Measurements from ENCODE around the gene MT1B.

MT1B gene

DNA sequence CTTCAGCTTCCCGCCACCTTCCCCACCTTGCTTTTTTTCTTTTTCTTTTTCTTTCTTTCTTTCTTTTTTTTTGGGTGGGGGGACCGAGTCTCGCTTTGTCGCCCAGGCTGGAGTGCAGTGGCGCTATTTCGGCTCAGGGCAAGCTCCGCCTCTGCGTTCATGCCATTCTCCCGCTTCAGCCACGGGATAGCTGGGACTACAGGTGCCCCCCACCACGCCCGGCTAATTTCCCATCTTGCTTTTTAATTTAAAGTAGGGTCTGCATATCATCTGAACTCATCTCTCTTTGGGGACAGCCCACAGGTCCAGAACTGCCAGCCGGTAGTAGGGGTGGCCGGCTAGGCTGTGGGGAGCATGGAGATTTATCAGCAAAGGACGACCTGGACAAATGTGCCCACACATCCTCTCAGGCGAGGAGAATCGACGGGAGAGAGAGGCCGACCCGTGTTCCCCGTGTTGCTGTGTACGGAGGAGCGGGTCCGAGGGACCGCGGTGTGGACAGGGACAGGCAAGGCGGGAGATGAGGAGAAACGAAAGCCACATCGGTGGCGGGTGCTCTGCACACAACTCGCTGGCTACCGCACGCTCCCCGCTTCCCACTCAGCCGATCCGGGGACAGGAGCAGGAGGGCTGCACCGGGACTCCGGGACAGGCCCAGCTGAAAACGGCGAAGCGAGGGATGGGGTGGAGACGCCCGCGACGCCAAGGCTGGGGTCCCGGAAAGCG lies 16.8 kb upstream of the MT1B start:
- H3K4me3 ChIP-seq (ENCODE audit: low read depth, low read length), result peak overlapping the region; percentile 27
- no peak for DNase-seq (ENCODE audit: low read depth)

DNA sequence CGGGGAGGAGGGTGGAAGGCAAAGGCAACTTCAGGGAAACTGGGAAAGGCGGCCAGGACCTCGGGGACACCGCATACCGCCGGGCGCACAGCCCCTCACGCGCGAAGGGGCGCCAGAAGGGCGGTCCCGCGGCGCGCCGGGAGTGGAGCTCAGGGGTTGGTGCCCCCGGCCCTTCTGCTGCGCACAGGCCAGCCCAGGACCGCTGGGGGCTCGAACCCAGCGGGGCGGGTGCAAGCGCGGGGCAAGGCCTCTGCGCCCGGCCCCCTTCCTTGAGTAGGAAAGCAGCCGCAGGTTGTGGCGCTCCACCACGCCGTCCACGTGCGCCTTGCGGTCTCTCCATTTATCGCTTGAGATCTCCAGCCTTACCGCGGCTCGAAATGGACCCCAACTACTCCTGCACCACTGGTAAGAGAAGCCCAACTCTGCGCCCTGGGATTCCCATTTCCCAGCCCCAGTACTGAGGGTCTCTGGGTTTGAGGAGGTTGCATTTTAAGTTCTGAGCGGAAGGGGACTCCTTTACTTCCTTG lies 16.2 kb upstream of the MT1B start:
- DNase-seq (ENCODE audit: low read depth), result no peak
- H3K4me3 ChIP-seq (ENCODE audit: low read depth, low read length), result peak overlapping the region; percentile 27

DNA sequence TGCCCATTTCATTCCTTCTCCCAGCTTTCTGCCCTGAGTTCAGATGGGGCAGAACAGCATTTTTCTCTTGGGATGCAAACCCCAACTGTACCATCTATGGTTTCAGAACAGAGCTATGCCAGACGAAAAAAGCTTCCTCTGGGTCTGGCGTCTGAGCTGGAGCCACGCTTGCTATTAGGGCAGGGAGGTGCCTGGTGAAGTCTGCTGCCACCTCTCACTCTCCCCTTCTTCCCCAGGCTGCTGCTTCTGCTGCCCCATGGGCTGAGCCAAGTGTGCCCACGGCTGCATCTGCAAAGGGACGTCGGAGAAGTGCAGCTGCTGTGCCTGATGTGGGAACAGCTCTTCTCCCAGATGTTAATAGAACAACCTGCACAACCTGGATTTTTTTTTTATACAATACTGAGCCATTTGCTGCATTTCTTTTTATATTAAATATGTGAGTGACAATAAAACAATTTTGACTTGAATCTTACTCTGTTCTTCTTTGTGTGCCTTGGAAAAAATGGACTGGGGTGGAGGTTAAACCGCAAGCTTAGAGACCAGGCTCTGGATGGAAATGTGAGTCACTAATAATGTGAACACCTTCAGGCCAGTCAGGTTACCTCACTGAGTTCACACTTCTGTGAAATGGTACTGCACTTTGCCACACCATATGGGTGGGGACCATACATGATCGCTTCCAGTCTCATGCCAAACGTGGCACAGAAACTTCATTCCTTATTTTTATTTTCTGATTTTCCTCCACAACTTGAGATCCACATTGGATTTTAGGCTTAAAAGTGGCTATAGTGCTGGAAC lies 14.9 kb upstream of the MT1B start:
- H3K4me3 ChIP-seq (ENCODE audit: low read depth, low read length), result no peak overlapping the region
- DNase-seq (ENCODE audit: low read depth), result no peak

DNA sequence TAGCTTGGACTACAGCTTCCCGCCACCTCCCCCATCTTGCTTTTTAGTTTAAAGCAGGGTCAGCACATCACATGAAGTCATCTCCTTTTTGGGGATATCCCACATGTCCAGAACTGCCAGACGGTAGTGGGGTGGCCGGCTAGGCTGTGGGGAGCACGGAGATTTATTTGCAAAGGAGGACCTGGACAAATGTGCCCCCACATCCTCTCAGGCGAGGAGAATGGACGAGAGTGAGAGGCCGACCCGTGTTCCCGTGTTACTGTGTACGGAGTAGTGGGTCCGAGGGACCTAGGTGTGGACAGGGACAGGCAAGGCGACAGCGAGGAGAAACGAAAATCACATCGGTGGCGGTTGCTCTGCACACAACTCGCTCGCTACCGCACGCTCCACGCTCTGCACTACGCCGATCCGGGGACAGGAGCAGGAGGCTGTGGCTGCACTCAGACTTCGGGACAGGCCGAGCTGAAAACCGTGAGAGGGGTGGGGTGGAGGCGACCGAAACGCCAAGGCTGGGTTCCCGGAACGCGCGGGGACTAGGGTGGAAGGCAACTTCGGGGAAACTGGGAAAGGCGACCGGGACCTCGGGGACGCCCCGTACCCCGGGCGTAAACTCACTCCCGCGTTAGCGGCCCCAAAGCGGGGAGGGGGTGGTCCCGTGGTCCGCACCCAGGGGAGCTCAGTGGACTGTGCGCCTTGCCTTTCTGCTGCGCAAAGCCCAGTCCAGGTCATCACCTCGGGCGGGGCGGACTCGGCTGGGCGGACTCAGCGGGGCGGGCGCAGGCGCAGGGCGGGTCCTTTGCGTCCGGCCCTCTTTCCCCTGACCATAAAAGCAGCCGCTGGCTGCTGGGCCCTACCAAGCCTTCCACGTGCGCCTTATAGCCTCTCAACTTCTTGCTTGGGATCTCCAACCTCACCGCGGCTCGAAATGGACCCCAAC lies 13.6 kb upstream of the MT1B start, which contains the start of gene MT1A:
Gene MT1A (plus strand): TSS at position 853 of the 937 bp plus-strand sequence. CDS start 73 bp downstream, at position 926.
- peak within 1 kb of the TSS; percentile 55 for H3K4me3 ChIP-seq (ENCODE audit: low read depth, low read length)
- DNase-seq (ENCODE audit: low read depth), result no peak

DNA sequence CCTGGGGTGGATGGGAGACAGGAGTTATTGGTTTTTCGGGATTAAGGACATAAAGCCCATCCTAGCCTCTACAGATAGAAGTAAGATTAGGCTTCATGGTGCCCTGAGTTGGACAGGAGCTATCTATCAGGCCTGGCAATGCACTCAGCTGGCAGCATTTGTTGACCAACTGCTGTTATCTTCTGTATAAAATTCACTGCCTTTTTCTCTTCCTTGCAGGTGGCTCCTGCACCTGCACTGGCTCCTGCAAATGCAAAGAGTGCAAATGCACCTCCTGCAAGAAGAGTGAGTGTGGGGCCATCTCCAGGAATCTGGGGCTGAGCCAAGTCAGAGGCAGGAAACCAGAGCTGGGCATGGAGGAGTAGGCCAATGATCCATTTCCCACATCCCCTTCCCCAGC lies 12.6 kb upstream of the MT1B start:
- DNase-seq (ENCODE audit: low read depth), result no peak
- no peak overlapping the region for H3K4me3 ChIP-seq (ENCODE audit: low read depth, low read length)

DNA sequence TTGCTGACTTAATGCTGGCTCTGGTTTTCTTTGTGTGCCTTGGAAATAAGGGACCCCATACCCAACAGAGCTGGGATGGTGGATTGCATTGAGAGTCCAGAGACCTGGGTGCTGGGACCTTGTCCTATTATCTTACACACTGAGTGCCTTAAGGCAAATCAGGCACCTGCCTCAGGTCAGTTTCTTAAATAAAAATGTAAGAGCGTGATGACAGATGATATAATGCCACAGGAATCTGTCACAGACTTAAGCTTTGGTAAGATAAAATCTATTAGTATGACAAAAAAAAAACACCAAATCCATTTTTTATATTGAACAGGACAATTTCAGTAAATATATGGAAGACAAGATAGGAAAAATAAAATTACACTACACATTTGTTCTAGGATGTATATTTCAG lies 11.6 kb upstream of the MT1B start:
- no peak for DNase-seq (ENCODE audit: low read depth)
- no peak overlapping the region for H3K4me3 ChIP-seq (ENCODE audit: low read depth, low read length)

DNA sequence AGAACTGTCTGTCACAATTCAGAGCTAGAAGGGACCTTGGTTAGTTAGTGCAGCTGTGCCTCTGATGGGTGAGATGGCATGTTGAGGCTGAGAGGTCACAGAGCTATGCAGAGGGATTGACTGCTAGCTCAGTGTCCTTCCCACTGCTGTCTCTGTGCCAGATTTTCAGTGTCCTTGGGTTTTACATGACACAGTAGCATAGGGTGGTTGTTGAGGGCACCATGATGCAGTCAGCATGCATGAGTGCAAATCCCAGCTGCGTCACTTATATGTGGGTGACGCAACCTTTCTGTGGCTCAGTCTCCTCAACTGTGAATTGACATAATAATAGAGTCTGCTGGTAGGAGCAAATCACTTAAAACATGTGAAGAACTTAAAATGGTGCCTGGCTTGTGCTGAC lies 10.5 kb upstream of the MT1B start:
- no peak overlapping the region for H3K4me3 ChIP-seq (ENCODE audit: low read depth, low read length)
- no peak for DNase-seq (ENCODE audit: low read depth)

DNA sequence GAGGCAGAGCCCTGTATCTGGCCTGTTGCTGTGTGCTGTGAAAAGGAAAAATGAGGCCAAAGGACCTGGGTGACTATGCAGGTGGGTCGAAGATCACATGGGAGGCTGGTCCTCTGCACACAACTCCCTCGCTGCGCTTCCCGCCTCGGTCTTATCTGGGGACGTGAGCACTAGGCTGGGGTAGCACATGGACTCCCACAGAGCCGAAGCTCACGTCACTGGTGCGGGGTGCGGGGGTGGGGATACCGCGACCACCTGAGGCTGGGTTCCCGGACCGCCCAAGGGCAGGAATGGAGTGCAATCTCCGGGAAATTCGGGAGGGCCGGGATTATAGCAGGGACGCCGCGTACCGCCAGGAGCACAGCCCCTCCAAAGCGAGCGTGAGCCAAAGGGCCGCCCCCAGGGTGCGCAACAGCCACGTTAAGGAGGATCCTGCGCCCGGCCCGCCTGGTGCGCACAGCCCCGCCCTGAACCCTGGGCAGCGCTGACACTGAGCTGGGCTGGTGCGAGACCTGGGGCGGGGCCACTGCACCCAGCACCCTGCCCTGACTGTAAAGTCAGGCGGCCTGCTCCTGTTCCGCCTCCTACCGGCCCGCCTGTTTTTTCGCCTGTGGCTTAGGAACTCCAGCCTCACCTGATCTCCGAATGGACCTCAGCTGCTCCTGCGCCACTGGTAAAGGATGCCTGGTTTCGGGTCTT lies 8.5 kb upstream of the MT1B start:
- DNase-seq (ENCODE audit: low read depth), result no peak
- peak overlapping the region; percentile 22 for H3K4me3 ChIP-seq (ENCODE audit: low read depth, low read length)

DNA sequence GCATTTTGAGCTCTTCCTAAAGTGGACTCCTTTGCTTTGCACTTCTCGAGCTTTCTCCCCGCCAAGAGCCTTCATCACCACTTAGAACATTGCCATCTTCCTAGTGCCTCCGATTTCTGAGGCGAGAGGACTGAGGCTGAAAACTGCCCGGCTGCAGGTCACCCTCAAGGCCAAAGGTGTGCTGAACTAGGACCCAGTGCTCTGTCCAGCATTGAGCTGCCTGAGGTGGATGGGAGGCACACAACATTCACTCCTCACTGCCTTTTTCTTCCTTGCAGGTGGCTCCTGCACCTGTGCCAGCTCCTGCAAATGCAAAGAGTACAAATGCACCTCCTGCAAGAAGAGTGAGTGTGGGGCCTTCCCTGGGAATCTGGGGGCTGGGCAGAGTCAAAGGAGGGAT lies 7.9 kb upstream of the MT1B start:
- no peak overlapping the region for H3K4me3 ChIP-seq (ENCODE audit: low read depth, low read length)
- DNase-seq (ENCODE audit: low read depth), result no peak

DNA sequence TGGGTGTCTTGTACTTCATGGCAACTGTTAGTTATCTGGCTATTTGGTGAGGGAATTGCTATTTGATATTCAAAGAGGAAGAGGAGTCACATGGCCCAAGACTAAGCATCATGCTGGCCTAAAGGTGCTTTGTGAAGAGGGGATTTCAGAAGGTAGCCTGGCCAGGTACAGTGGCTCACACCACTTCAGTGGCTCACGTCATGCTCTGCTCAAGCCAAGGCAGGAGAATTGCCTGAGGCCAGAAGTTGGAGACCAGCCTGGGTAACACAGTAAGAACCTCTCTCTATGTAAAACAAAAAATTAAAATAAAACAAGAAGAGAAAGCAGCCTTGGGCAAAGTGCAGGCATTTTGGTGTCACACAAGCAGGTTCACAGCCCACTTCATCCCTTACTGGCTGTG lies 6.4 kb upstream of the MT1B start:
- no peak for DNase-seq (ENCODE audit: low read depth)
- H3K4me3 ChIP-seq (ENCODE audit: low read depth, low read length), result no peak overlapping the region

DNA sequence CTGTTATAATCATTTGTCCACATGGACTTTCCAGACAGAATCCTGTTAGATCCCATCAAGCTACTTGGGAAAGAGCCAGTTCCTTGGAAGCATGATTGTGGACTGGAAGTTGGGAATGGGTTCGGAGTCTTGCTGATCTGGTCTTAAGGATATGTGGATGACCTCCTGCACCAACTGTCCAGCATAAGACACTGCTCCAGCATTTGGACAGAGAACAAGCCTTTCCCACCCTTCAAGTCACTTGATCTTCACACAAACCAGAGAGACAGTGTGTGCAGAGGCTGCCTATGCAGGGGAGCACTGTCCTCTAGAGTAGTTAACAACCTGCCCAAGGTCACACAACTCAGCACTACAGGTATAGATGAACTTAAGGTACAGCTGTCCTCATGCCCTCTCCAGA lies 5.8 kb upstream of the MT1B start:
- H3K4me3 ChIP-seq (ENCODE audit: low read depth, low read length), result no peak overlapping the region
- no peak for DNase-seq (ENCODE audit: low read depth)

DNA sequence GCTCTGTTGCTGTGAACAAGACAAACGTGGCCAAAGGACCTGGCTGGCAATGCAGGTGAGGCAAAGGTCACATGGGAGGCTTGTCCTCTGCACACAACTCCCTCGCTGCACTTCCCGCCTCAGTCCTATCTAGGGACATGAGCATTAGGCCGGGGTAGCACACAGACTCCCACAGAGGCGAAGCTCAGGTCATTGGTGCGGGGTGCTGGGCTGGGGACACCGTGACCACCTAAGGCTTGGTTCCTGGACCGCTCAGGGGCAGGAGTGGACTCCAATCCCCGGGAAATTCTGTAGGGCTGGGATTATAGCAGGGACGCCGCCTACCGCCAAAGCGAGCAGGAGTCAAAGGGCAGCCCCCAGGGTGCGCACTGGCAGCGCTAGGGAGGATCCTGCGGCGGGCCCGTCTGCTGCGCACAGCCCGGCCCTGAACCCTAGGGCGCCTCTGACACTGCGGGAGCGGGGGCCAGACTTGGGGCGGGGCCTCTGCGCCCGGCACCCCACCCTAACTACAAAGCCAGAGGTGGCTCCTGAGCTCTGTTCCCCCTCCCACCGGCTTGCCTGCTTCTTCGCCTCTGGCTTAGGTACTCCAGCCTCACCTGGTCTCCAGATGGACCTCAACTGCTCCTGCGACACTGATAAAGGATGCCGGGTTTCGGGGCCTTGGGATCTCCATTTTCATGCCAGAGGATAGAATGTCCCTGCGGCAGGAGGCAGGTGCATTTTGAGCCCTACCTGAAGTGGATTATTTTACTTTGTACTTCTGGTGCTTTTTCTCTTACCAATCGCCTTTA lies 3.9 kb upstream of the MT1B start:
- H3K4me3 ChIP-seq (ENCODE audit: low read depth, low read length), result no peak overlapping the region
- DNase-seq (ENCODE audit: low read depth), result no peak

DNA sequence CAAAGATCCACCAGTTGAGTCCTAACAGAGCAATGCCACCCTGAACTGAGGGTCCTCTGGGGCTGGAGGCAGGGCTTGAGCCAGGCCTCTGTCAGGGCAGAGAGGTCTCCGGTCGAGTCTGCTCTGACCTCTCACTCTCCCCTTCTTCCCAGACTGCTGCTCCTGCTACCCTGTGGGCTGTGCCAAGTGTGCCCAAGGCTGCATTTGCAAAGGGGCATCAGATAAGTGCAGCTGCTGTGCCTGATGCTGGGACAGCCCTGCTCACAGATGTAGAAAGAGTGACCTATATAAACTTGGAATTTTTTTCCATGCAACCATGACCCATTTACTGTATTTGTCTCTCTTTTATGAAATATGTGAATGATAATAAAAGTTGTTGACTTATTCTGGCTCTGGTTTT lies 2.4 kb upstream of the MT1B start:
- no peak overlapping the region for H3K4me3 ChIP-seq (ENCODE audit: low read depth, low read length)
- DNase-seq (ENCODE audit: low read depth), result no peak

DNA sequence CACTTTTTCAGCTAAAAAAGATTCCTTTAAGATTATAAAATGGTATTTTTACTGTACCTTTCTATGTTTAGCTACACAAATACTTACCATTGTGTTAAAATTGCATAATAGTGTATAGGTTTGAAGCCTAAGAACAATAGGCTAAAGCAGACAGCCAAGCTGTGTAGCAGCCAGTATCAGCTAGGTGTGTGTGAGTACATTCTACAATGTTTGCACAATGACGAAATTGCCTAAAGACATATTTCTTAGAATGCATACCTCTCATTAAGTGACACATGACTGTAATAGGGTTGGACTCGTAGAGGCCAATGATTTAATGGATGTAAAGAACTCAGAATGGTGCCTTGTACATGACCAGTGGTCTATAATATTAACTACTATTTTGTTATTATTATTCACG lies 1.9 kb upstream of the MT1B start:
- H3K4me3 ChIP-seq (ENCODE audit: low read depth, low read length), result no peak overlapping the region
- DNase-seq (ENCODE audit: low read depth), result no peak

DNA sequence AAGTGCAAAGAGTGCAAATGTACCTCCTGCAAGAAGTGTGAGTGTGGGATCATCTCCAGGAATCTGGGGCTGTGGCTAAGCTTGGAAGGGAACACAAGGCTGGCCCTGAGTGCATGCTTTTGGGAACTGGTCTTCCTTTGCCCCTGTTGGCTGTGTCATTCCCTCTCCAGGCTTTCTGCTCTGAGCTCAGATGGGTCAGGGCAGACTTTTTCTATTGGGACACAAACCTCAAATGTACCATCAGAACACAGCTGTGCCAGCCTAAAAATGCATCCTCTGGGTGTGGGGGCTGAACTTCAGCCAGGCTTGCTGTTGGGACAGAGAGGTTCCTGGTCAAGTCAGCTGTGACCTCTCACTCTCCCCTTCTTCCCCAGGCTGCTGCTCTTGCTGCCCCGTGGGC lies 914 bp downstream of the MT1B start:
- H3K4me3 ChIP-seq (ENCODE audit: low read depth, low read length), result no peak overlapping the region
- DNase-seq (ENCODE audit: low read depth), result no peak

DNA sequence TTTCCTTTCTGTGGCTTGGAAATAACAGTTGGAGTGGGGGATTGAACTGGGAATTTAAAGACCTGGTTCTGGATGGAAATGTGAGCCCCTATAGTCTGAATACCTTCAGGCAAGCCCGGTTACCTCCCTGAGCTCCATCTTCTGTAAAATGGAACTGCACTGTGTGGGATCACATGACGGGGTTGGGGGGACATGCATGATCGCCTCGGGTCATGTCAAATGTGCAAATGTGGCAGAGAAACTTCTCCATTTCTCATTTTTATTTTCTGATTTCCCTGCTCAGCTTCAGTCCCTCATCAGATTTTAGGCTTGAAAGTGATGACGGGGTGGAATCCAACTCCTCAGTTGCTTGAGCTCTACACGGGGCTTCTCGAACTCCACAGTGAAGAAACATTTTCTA lies 1.5 kb downstream of the MT1B start:
- no peak for DNase-seq (ENCODE audit: low read depth)
- no peak overlapping the region for H3K4me3 ChIP-seq (ENCODE audit: low read depth, low read length)

DNA sequence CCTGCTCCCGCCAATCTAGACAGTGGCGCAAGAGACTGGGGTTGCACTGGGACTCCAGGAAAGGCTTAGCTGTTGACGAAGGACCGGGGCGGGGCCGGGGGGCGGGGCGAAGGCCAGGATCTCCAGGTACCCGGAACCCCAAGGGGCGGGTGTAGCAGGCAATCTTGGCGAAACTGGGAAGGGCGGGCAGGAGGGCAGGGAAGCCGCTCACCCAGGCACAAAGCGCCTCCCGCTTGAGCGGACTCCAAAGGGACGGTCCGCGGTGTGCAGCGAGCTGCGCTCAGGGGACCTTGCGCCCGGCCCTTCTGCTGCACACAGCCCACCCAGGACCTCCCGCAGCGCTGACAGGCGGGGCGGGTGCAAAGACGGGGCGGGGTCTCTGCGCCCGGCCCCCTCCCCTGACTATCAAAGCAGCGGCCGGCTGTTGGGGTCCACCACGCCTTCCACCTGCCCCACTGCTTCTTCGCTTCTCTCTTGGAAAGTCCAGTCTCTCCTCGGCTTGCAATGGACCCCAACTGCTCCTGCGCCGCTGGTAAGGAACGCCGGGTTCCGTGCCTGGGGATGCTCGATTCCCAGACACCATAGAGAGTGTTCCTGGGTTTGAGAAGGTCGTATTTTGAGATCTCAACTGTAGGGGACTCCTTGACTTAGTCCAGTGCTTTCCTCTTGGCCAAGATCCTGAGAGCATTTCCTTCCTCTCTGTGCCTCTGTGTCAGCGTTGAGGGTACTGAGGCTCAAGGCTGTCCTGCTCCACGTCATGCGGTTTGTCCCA lies 6.1 kb downstream of the MT1B start, which contains the start of gene MT1F:
Gene MT1F (plus strand): TSS at position 405 of the 772 bp plus-strand sequence. CDS start 100 bp downstream, at position 505.
- peak within 1 kb of the TSS; percentile 44 for H3K4me3 ChIP-seq (ENCODE audit: low read depth, low read length)
- DNase-seq (ENCODE audit: low read depth), result no peak

Measured in skeletal muscle cell (primary cell).